GM18868 (cell line): Measurements from ENCODE around the gene POLN.

Experiments
- ATAC-seq: cut with Tn5 transposase; IDR thresholded peaks from one replicate; pipeline ENCODE4 v1.9.1; 2021; ENCODE audit warnings: mild to moderate bottlenecking, moderate library complexity; ENCODE audit not compliant: unreplicated experiment

The POLN gene

GRCh38 chr4:2252530-2253091, 10.7 kb upstream of the POLN start:
- ATAC-seq, result no peak

- no peak for ATAC-seq
Measured at GRCh38 chr4:2251795-2252529, 10.0 kb upstream of the POLN start.

GRCh38 chr4:2251073-2251794, 9.3 kb upstream of the POLN start:
- no peak for ATAC-seq

GRCh38 chr4:2250357-2251072, 8.6 kb upstream of the POLN start:
- no peak for ATAC-seq

- ATAC-seq, result no peak
Measured at GRCh38 chr4:2249526-2250356, 7.8 kb upstream of the POLN start.

GRCh38 chr4:2248821-2249261, 6.9 kb upstream of the POLN start:
- ATAC-seq, result no peak

- no peak for ATAC-seq
Measured at GRCh38 chr4:2248044-2248780, 6.3 kb upstream of the POLN start.

GRCh38 chr4:2247128-2248043, 5.5 kb upstream of the POLN start:
- ATAC-seq, result no peak

GRCh38 chr4:2246384-2247127, 4.6 kb upstream of the POLN start:
- no peak for ATAC-seq

GRCh38 chr4:2245787-2246275, 3.9 kb upstream of the POLN start:
- no peak for ATAC-seq

GRCh38 chr4:2245057-2245786, 3.3 kb upstream of the POLN start:
- ATAC-seq, result no peak

GRCh38 chr4:2243681-2244380, 1.9 kb upstream of the POLN start:
- no peak for ATAC-seq

- ATAC-seq, result no peak
Measured at GRCh38 chr4:2241003-2241402, 918 bp downstream of the POLN start.

GRCh38 chr4:2236944-2237666, 4.8 kb downstream of the POLN start:
- no peak for ATAC-seq

- ATAC-seq, result no peak
Measured at GRCh38 chr4:2231082-2231481, 10.8 kb downstream of the POLN start.

GRCh38 chr4:2226261-2226660, 15.7 kb downstream of the POLN start:
- ATAC-seq, result no peak
